ENCODE results near the gene TENM4.

DNA sequence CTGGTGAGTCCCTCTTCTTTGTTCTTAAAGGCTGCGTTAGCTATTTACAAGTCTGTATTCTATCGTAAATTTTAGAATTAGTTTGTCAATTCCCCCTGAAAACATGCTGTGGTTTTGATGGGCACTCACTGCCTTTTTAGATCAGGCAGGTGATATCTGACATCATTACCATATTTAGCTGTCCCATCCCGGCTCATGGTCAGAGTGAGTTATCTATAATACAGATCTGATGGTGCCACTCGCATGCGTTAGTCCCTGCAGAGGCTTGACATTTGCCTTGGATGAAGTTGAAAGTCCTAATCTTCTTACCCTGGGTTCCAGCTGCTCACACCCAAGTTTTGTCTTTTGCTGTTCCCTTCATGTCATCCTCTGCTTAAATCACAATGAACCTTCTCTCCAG lies 715.6 kb downstream of the TENM4 start:
- TF ChIP-seq, protein P1, sequence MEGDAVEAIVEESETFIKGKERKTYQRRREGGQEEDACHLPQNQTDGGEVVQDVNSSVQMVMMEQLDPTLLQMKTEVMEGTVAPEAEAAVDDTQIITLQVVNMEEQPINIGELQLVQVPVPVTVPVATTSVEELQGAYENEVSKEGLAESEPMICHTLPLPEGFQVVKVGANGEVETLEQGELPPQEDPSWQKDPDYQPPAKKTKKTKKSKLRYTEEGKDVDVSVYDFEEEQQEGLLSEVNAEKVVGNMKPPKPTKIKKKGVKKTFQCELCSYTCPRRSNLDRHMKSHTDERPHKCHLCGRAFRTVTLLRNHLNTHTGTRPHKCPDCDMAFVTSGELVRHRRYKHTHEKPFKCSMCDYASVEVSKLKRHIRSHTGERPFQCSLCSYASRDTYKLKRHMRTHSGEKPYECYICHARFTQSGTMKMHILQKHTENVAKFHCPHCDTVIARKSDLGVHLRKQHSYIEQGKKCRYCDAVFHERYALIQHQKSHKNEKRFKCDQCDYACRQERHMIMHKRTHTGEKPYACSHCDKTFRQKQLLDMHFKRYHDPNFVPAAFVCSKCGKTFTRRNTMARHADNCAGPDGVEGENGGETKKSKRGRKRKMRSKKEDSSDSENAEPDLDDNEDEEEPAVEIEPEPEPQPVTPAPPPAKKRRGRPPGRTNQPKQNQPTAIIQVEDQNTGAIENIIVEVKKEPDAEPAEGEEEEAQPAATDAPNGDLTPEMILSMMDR (IDR thresholded peaks at IDR 0.05 in 4 of 5, conservative IDR thresholded peaks at IDR 0.05 in 1 of 5), result no peak
- no peak for TF ChIP-seq POLR2A (IDR thresholded peaks at IDR 0.05)

All from gastrocnemius medialis (tissue), 4 donors.